GM21360 (cell line): ENCODE measurements around the gene TSKS.

ENCODE experiments used
- ATAC-seq: cut with Tn5 transposase; IDR thresholded peaks from one replicate; pipeline ENCODE4 v1.9.1; 2021; ENCODE audit warnings: mild to moderate bottlenecking, moderate library complexity; ENCODE audit not compliant: unreplicated experiment

TSKS gene

DNA sequence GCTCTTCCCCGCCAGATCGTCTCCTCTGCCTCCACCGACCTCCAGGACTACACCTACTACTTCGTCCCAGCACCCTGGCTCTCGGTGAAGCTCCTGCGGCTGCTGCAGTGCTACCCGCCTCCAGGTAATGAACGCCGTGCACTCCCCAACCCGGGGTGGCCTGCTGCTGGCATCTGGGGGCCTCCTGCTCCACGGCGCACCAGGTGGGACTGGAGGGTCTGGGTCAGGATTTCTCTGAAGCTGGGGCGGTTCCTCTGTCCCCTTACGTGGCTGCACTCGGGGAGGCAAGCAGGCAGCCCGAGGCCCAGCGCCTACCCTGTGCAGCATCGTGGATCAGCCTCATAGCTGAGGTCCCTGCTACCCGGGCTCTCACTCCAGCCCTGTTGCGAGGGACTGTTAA is 32.5 kb upstream of the TSKS start:
- ATAC-seq: no peak

DNA sequence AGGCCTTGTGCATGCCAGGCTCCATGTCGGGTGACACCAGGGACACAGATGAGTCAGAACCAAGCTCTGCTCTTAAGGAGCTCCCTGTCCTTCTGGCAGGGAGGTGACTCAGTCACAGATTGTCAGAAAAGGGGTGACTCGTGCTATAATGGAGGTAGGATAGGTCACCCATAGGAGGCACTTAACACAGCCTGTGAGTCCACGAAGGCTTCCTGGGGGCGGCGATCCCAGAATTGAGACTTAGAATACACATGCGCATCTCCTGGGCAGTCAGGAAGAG is 30.4 kb upstream of the TSKS start:
- no peak for ATAC-seq

DNA sequence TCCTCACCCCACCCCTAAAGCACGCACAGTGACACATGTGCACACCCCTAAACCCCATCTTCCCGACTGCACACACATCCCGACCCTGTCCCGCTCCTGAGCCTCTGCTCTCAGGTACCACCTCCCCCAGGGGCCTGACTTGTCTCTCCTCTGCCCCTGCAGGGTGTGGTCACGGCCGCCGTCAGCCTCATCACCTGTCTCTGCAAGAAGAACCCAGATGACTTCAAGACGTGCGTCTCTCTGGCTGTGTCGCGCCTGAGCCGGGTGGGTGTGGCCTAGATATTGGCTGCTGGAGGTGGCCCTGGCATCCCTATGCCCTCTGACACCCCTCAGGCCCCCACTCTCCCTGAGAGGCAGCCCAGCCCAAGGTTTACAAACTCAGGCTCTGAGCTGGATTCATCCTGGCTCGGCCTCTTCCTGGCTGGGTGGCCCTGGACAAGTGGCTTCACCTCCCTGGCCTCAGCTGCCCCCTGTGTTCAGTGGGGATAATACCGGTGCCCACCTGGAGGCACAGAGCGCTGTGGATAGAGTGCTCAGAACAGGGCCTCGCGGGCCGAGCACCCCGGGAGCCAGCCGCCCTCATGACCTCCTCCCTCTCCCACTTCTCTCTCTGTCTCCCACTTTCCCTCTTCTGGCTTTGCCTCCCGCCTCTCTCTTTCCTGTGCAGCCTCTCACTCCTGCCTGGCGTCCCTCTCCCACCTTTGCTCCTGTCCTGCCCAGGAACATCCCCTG is 29.9 kb upstream of the TSKS start:
- no peak for ATAC-seq

DNA sequence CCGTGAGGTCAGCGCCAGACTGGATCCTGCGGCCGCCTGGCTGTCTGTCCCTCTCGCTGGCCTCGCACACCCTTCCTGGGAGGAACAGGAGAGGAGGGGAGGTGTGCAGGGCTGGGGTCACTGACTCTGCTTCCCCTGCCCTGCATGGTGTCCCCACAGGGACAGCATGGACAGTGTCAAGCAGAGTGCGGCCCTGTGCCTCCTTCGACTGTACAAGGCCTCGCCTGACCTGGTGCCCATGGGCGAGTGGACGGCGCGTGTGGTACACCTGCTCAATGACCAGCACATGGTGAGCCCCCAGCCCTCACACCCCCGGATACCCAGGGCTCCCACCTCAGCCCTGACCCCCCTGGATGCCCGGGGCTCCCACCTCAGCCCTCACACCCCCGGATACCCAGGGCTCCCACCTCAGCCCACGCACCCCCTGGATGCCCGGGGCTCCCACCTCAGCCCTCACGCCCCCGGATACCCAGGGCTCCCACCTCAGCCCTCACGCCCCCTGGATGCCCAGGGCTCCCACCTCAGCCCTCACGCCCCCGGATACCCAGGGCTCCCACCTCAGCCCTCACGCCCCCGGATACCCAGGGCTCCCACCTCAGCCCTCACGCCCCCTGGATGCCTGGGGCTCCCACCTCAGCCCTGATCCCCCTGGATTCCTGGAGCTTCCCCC is 28.8 kb upstream of the TSKS start:
- ATAC-seq: no peak

DNA sequence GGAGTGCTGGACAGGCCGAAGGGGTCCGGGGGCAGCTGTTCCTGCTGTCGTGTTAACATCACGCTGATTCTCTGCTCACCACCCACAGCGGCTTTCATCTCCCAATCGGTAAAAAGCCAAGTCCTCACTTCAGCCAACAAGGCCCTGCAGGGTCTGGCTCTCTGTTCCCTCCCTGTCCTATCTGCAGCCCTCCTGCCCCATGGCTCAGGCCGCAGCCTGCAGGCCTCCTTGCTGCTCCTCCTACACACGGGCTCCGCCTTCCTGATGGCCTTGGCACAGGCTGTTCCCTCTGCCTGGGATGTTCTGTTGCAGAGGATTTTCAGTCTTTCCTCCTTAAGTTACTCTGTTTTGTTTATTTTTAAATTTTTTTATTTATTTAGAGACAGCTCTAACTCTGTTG is 27.8 kb upstream of the TSKS start:
- ATAC-seq: no peak

DNA sequence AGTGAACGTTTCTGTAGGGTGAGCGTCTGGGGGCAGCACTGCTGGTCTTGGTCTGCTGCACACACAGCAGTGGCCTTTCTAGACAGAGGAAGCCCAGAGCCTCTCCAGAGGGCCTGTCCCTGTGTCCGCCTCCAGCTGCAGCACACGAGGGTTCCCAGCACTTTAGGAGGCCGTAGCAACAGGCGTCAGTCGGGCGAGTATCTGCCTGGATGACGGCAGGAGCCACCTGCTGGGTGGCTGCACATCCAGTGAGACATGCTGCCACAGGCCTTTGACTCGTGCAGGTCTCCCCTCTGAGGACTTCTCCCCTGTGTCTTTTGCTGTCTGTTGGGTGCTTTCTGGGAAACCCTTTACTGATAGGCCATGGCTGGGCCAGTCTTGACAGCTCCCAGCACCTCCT is 25.8 kb upstream of the TSKS start:
- ATAC-seq: no peak

DNA sequence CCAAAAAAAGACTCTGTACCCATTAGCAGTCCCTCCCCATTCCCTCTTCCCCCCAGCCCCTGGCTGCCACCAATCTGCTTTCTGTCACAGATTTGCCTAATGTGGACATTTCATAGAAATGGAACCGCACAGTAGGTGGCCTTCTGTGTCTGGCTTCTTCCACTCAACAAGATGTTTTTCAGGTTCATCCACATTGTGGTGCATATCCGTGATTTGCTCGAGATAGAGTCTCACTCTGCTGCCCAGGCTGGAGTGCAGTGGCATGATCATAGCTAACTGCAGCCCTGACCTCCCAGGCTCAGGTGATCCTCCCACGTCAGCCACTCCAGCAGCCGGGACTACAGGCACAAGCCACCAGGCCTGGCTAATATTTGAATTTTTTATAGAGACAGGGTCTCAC is 24.6 kb upstream of the TSKS start:
- no peak for ATAC-seq

DNA sequence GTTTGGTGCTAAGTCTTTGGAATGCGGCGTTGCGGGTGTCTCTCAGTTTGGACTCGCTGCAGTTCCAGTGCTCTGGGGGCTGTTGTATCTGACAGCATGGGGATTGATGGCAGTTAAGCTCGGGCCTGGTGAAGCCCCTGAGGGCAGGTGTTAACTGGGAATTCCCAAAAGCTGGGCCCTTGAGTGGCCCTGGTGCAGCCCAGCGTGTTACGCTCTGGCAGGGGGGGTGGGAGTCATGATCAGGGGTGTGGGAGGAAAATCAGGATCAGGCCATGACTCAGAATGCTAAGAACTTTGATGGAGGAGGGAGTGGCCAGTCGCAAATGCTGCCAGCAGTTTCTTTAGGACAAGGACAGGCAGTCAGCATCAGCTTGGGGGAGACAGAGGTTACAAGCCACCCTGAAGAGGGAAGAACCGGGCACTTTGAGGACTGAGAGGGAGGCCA is 23.3 kb upstream of the TSKS start:
- ATAC-seq: no peak

DNA sequence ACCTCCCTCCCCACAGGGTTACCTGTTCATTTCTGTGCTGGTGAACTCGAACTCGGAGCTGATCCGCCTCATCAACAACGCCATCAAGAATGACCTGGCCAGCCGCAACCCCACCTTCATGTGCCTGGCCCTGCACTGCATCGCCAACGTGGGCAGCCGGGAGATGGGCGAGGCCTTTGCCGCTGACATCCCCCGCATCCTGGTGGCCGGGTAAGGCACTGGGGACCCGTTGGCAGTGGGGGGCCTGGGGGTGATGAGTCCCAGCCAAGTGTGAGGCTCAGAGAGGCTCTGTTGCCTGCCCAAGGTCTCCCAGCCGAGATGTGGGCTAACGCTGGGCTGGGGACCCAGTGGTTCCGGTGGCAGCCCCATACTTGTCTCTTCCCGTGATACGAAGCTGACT is 19.4 kb upstream of the TSKS start:
- no peak for ATAC-seq

DNA sequence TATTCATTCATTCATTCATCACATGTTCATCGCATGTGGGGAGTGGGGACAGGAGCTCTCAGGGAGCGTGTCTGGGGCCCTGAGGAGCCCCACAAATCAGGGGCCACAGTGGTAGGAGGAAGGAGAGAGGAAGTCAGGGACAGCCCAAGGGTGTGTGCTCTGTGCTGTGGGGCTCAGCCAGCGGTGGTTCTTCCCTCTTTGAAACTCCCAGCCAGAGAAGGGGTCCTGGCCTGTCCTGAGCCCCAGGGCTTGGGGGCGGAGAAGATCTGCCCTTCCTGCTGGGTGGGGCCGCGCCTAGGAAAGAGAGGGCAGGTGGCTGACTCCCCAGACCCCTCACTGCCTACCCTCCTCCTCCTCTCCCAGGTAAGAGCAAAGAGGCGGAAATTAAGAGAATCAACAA is 18.3 kb upstream of the TSKS start:
- ATAC-seq: no peak

DNA sequence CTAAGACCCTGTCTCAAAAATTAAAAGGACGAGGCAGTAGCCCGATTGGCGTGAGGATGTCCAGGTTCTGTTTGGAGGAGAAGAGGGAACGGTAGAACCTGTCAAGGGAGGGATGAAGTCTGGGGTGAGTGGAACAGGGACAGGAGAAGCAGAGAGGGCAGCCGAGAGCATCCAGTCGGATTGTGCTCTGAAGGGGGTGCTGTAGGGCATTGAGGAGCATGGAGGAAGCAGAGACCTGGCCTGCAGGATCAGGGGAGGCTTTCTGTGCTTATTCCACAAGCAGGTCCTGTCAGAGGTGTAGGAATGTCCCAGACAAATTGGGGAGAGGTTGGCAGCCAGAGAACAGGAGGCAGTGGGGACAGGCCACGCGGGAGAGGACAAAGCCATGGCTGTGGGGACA is 17.8 kb upstream of the TSKS start:
- ATAC-seq: no peak

DNA sequence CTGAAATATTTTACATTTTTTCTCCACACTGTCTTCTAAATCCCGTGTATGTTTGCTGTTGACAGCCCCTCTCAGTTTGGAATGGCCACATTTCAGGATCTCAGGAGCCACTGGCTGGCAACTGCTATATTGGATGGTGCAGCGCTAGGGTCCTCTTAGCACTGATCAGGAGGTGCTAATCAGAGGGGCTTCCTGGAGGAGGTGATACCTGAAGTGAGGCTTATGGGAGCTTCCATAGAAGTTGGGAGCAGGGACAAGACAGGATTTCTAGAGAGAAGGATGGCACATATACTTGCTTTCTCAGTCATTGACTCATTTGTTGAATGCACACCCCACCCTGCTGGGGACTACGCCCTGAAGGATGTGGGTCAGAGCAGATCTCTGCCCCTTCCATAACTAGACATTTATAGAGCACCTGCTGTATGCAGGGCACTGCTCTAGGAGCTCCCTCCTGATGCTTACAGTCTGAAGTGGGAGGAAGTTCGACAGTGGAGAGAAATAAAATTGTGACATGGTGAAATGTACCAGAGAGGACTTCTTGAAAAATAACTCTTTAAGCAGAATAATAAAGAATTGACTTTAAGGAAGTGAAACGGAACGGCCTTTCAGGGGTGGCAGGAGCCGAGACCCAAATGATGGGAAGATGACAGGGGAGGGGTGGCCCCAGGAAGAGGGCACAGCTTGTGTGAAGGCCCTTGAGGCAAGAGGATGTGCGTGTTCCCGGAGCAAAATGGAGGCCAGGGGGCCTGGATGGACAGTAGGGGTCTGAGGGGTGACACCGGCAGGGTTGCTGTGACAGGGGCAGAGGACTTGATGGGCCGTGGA is 16.8 kb upstream of the TSKS start:
- no peak for ATAC-seq

DNA sequence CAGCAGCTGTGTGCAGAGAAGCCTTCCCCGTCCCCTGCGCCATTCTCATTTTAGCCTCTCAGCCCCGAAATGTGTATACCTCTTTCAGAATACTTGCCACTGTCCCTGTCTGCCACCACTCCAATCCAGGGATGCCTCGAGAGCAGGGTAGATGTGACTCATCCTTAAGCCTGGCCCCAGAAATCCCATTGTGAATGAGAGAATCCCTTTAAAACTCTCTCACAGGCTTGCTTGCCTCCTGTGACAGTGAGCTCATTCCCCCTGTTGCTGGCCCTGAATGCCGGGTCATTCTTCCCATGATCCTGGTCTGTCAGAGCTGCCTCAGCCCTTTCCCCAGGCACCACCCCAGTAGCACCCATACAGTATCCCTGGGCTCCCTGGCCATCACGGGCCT is 13.3 kb upstream of the TSKS start:
- no peak for ATAC-seq

DNA sequence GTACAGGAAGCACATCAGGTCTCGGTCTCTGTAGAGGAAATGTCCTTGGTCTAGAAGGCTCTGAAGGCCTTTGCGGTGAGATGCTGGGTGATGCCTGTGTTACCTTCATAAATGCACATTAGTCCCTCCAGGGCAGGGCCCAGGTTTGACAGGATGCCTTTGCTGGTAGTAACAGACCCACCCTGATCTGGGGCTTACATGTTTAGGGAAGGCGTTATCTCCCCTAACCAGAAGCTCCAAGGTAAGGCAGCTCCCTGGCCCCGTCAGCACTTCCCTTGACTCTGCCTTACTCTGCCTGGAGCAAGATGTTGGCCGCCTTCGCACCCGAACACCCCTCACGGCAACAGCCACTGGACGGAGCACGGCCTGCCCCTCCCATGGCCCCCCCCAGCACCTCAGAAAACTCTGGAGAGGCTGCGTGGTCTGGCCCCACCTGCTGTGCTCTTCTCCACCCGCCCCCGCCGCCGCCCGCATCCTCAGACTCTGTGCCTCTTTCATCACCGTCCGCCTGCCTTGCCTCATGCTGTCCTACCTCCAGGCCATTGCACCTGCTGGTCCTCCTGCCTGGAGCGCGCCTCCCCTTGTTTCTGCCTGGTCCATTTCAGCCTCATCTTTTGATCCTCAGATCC is 12.8 kb upstream of the TSKS start:
- no peak for ATAC-seq

DNA sequence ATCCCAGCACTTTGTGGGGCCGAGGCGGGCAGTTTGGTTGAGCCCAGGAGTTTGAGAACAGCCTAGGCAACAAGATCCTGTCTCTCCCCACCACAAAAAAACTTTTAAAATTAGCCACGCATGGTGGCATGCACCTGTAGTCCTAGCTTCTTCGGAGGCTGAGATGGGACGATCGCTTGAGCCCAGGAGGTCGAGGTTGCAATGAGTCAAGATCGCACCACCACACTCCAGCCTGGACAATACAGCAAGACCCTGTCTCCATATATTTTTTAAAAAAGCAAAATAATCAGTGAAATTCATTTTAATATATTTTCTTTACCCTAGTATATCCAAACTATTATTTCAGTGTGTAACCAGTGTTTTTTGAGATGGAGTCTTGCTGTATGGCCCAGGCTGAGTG is 11.9 kb upstream of the TSKS start:
- no peak for ATAC-seq

DNA sequence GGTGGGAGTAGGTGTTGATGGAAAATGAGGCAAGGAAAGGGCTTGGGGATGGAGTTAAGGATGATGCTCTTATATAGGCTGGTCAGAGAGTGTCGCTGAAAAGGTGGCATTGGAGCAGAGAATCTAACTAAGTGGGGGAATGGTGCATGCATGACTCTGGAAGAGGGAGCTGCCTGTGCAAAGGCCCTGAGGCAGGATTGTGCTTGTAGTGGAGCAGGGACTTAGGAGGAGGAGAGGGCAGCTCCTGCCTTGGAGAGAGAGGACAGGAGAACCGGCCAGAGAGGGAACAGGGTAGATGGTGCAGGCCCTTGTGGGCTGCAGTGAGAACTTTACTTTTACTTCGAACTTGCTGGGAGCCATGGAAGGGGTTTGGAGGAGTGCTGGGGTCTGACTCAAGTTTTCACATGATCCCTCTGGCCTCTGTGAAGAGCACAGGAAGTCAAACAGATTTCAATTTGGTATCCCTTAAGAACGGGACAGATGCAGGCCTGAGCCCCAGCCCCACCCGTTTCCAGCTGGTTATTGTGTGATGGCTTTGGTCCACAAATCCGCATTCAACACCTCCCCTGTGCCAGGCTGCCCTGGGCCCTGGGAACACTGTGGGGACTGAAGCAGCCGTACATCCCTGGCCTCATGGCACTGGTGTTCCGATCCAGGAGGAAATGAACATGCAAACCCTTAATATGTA is 10.7 kb upstream of the TSKS start:
- no peak for ATAC-seq

DNA sequence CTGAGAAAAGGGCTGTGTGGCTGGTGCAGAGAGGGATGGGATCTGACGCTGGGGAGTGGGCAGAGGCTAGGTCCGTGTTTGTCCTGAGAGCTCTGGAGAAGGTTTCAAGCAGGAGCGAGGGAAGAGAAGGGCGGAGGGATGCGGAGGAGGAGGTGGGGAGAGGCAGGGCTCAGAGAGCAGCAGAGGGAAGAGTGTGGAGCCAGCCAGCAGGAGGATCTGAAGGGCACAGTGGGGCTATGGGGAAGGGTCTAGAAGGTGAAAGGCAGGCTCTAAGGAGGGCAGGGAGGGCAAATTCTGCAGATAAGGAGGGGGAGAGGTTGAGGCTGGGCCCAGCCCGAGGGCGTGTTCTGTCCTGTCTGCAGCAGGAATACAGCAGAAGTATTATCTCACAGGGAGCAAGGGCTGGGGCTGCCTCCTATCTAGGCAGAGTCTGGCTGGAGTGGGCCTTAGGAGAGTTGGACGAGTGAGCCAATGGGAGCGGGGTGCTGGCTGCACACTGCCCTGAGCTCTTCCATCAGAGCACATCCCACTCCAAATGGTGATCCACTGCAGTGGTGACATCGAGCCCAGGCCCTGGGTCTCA is 9.8 kb upstream of the TSKS start:
- ATAC-seq: no peak

DNA sequence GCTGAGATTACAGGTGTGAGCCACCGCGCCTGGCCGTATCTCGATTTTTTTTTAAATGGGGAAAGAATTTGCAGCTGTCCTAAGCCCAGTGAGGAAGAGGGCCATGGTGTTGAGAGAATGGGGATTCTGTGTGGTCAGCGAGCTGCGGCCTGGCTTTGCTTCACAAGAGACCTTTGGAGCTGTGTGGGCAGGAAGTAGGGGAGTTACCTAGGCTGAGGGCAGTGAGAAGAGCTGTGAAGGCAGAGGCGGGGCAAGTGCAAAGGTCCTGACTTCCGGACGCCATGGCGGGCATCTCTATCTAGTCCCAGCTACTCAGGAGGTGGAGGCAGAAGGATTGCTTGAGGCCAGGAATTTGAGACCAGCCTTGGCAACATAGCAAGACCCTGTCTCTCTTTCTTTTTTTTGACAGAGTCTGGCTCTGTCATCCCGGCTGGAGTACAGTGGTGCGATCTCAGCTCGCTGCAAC is 8.6 kb upstream of the TSKS start:
- no peak for ATAC-seq

DNA sequence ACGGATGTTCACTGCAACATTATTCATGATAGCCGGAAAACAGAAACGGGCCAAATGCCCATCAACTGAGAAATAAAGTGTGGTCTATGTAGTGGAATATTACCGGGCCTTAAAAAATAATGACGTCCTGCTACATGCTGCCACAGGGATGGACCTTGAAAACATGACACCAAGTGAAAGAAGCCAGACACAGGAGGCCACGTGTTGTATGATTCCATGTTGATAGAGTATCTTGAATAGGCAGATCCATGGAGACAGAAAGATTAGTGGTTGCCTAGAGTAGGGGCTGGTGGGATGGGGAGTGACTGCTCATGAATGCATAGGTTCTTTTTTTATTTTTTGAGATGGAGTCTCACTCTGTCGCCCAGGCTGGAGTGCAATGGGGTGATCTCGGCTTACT is 7.4 kb upstream of the TSKS start:
- no peak for ATAC-seq

DNA sequence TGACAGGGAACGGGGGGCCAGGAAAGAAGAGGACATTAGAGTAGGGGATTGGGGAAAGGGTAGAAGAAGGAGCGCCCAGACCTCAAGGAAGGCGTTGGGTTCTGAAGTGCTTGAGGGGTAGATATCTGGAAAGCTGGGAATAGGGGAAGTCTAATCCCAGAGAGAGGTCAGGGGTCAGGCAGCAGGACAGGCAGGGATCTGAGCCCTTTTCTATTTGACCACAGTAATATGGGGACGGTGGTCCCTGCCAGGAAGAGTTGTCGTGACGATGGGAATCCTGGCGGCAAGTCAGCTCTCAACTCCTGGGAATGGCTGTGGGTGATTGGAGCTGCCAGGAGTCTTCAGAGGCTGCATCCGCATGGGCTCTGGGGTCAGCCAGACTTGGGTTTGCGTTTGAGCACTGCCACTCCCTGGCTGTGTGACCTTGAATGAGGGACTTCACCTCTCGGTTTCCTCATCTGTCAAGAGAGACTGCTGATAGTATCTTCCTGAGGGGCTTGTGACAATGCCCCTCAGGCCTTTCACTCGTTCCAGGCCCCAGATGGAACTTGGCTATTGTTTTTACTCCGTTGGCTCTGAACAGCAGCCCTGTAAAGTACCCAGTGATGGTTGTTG is 5.0 kb upstream of the TSKS start:
- no peak for ATAC-seq
